Non-pigmented ciliary epithelial cell (primary cell): ENCODE results near the gene DSCAML1.

Experiments
- DNase-seq: peaks from one replicate; pipeline ENCODE4 v3.0.0-alpha.2; 2010; ENCODE audit warnings: low read depth

The DSCAML1 gene

DNA sequence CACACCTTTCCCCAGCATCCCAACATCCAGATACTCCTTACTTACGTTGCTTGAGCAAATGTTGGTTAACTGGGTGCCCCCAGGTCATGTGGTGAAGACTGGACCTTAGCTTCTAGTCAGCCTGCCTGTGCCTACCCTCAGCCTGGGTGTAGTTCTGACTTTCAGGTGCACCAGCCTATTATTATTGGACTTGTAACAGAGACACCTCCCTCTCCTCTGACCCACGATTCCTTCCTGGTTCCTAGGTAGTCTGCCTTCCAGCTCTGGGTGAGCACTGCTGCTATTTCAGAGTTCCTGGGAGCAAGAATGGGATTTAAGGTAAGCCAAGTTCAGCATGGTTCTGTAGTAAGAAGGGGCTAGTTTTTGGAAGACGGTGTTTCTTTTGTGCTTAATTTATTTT lies 138.2 kb downstream of the DSCAML1 start:
- no peak for DNase-seq

DNA sequence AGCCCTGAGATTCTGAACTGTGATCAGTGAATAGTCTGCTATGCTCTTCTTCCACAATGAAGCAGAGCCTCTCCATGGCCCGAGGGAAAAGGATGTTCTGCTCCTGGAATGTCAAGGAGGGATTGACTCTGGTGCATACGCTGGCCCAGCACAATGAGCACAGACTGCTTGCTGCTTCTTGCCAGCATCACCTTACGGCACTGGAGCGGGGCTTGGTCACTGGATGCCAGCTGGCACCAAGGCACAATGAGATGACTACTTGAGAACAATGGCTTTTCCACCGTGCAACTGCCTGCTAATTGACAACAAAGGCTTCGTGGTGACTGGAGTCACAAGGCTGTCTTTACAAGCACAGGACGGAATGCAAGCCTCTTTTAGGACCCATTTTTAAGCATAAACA lies 139.2 kb downstream of the DSCAML1 start:
- DNase-seq = no peak

- DNase-seq = no peak
Measured at GRCh38 chr11:117654281-117655255, 142.4 kb downstream of the DSCAML1 start.

DNA sequence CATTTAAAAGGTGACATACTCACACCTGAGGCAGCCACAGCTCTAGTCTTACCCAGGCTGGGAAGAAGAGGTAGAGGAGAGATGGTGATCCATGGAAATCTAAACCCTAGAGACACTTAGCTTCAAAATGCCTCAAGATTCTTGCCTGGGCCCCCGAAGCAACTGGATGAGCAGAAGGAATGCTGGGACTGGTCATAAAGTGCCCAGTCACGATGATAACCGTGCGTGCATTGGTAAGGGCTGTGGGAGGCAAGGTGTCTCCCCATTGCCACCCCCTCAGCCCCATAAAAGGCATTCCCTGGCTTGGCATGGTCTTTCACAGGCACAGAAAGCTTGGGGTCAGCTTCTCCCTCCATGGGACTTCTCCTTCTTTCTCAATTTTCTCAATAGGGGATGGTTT lies 144.5 kb downstream of the DSCAML1 start:
- no peak for DNase-seq

DNA sequence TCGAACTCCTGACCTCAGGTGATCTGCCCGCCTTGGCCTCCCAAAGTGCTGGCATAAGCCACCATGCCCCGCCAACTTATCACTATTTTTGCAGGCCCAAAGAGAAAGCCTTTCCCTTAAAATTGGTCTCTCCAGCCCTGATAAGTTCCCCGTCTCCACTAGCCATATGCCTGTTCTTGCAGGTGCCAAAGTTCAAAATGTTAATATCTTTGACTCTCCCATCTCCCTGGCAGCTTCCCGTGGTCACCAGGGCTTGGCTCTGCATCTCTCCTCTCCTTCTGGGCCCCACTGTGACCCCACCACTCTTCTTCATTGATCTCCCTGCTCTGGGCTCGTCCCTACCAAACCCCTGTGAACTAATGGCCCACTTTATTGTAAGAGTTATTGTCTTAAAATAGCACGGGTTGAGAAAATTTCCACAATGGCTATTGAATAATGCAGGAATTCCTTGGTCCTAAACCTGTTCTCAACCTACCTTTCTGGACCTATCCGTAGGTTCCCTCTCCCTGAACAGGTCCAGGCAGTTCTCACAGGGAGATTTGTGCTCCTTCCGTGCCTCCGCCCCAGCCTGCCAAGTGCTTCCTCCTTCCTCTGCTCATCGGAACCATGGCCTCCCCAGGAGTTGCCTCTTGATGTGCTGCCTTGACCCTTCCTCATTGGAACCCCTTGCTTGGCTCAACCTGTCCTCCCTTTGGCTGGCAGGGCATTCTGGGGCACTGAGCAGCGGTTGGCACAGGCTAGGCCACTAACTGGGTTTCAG lies 147.5 kb downstream of the DSCAML1 start:
- DNase-seq = no peak

DNA sequence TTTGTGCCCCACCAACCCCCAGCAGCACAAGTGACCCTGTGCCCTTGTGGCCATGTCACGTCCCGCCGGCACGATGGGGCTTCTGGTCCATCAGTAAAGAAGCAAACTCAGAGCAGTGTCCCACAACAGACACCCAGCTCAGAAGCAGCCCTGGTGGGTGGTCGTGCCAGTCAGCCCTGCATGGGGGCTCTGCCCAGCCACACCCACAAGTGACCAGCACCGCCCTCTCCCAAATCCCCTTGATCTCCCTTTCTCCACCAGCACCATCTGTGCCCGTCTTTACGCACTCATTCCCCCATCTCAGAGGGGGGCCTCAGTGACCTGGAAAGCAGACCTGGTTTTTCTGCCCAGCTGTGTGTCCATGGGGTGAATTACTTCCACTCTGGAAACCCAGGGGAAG lies 149.1 kb downstream of the DSCAML1 start:
- DNase-seq = no peak

DNA sequence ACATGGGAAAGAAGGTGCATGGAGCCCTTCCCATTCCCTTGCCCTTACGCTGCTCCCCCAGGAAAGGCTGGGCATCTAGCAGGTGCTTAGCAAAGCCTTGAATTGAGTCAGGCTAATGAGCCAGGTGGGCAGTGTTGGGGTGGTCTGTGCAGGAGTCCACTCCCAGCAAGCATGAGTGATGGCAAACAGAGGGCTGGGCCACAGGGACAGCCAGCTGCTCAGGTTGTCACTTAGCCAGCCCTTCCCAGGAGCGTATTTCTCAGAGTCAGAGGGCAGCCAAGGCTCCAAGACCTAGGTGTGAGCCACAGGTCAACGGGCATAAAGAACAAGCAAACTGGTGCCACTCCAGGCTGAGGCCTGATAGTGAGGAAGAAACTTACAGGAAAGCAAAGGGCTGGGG lies 149.8 kb downstream of the DSCAML1 start:
- no peak for DNase-seq

- no peak for DNase-seq
Measured at GRCh38 chr11:117646411-117646810, 150.6 kb downstream of the DSCAML1 start.

- DNase-seq = no peak
Measured at GRCh38 chr11:117644403-117645155, 152.4 kb downstream of the DSCAML1 start.

DNA sequence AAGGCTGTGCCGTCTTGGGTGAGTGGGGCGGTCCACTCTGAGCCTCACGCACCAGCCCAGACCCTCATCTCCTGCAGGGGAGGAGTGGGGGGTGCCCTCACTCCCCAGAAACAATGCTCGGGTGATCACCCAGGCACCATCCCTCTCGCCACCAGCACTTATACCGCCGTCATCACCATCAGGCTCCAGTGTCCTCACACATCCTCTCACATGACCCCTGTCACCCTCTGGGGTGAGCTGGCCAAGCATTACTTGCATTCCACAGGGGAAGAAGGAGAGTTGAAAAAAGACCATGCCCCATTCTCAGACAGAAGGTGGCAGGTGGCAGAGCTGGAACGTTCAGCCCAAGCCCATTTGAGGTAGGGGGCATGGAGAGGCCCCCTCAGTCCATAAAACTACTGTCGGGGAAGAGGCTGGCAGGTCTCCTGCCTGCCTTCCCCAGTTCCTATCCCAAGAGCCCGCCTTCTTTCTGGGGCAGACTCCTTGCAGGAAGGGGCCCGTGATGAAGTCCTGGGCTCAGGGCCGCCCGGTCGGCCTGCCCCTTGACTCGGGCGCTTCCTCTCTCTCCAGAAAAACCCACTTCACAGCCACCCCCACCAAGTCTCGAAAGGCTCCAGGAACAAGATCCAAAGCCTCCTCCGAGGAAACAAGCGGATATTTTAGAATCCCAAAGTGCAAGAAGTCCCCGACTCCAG lies 153.3 kb downstream of the DSCAML1 start:
- no peak for DNase-seq

- no peak for DNase-seq
Measured at GRCh38 chr11:117642835-117643234, 154.2 kb downstream of the DSCAML1 start.

- DNase-seq = no peak
Measured at GRCh38 chr11:117642396-117642795, 154.6 kb downstream of the DSCAML1 start.

GRCh38 chr11:117641008-117641915 lies 155.8 kb downstream of the DSCAML1 start:
- DNase-seq = no peak

- DNase-seq = no peak
Measured at GRCh38 chr11:117640041-117640440, 157.0 kb downstream of the DSCAML1 start.

DNA sequence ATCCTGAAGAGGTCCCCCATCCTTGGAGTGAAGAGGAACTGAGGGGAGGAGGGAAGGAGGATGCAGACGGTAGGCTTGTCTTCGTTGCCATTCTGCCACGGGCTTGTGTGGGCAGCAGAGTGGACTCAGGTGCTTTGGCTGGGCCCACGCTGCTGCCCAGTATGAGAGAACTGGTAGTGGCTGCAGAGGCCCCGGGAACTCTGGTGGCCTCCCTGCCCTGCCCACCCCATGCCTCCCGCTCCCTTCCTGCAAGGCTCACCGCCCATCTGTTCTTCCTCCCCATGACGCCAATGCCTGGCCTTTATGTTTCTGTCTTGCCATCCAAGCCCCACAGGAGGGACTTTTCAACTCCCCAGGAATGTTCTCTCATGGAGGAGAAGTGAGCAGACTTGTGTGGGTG lies 157.4 kb downstream of the DSCAML1 start:
- DNase-seq = no peak

DNA sequence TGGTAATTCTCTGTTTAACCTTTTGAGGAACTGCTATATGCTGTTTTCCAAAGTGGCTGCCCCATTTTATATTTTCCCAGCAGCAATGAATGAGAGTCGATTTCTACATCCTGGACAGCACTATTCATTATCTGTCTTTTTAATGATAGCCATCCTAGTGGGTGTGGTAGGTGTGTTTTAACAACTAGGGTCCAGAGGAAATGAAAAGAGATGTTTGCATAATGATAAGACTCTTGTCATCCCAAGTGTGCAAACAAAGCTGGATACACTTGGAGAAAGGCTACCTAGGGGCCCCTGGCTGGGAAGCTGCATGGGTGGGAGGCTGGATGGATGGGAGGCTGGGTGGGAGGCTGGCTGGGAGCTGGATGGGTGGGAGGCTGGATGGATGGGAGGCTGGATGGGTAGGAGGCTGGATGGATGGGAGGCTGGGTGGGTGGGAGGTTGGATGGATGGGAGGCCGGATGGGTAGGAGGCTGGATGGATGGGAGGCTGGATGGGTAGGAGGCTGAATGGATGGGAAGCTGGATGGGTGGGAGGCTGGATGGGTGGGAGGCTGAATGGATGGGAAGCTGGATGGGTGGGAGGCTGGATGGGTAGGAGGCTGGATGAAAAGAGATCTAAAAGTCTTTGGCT lies 158.0 kb downstream of the DSCAML1 start:
- DNase-seq = no peak

GRCh38 chr11:117634756-117635603 lies 162.0 kb downstream of the DSCAML1 start:
- DNase-seq = no peak

DNA sequence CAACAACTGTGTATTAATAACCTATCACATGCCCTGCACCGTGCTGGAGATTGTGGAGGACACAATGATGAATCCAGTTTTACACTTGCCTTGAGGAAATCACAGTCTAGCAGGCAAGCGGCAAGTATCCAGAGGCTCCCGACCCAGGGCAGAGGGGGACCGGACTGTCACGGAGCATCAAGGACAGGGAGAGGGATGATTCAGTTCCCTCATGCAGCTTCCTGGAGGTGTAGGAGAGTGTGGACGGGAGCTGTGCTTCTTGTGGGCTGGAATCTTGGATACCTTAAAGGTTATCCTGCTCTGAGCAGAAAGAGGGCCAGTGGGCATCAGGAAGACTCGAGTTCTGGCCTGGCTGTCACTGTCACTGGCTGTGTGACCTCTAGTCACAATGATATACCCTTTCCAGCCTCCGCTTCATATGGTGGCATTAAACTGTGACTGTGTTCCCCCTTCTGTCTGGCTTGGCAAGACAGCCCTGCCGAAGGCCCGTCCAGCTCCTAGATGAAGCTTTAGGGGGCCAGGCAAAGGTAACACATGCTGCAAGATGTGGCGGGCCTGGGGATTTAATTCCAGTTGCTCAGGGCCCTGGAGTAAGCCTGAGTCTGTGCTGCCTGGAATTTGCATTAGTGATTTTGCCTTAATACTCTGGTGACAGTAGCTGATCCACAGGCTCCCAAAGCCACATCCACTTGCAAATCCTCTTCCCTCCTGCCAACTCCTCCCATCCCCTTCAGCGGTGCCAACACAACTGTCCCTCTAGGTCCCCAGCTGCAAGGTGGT lies 162.8 kb downstream of the DSCAML1 start:
- no peak for DNase-seq
